Heart right ventricle (tissue), 16 donors: ENCODE measurements around the gene HMGXB3. TPM values are rescaled to one million over a fixed set of nuclear protein-coding genes. Genes with fewer than 3 reads are reported as not detected.

Experiments
- ATAC-seq, 8 donors: fragments of 200-7000 bp; cut with Tn5 transposase; one replicate each; pipeline ENCODE4 v1.9.1; 2020; ENCODE audit warnings: mild to moderate bottlenecking in 8 of 8, moderate library complexity in 8 of 8, moderate number of reproducible peaks in 1 of 8
- DNase-seq, 2 donors: peaks; one replicate each; pipeline ENCODE4 v3.0.0-alpha.2; 2020
- H3K27ac ChIP-seq, 10 donors: fragments of 200-600 bp; sonication (generic) in 2 of 10; one replicate each; pipeline versions ENCODE4 v1.5.0 to v1.8.0; 2020 to 2022; ENCODE audit warnings: mild to moderate bottlenecking in 3 of 10
- H3K27me3 ChIP-seq, 7 donors: fragments of 200-600 bp; one replicate each; pipeline ENCODE4 v1.8.0; 2021 to 2022; ENCODE audit warnings: mild to moderate bottlenecking in 2 of 7
- H3K36me3 ChIP-seq, 9 donors: fragments of 200-600 bp; sonication (generic) in 1 of 9; one replicate each; pipeline versions ENCODE4 v1.5.0 to v1.8.0; 2020 to 2022; ENCODE audit warnings: mild to moderate bottlenecking in 2 of 9
- H3K4me1 ChIP-seq, 9 donors: fragments of 200-600 bp; sonication (generic) in 1 of 9; one replicate each; pipeline versions ENCODE4 v1.5.0 to v1.8.0; 2020 to 2022; ENCODE audit warnings: mild to moderate bottlenecking in 4 of 9
- H3K4me3 ChIP-seq, 10 donors: fragments of 200-600 bp; sonication (generic) in 2 of 10; one replicate each; pipeline versions ENCODE4 v1.5.0 to v1.8.0; 2020 to 2022; ENCODE audit warnings: mild to moderate bottlenecking in 7 of 10, moderate library complexity in 2 of 10
- H3K9me3 ChIP-seq, 11 donors: fragments of 200-600 bp in 10 of 11; sonication (generic) in 2 of 11; one replicate each; pipeline versions ENCODE4 v1.5.0 to v1.8.0; 2013 to 2022; ENCODE audit warnings: mild to moderate bottlenecking in 2 of 11, control low read depth in 1 of 11, moderate library complexity in 1 of 11
- CTCF ChIP-seq, 9 donors: fragments of 200-600 bp; sonication (generic) in 2 of 9; IDR thresholded peaks; one replicate each; pipeline versions ENCODE4 v1.5.0 to v1.8.0; 2021 to 2022; ENCODE audit warnings: antibody characterized with exemption in 9 of 9, mild to moderate bottlenecking in 5 of 9, moderate library complexity in 1 of 9
- WGBS, 2 donors: extraction: QIAGEN DNeasy Blood & Tissue Kit; methylation state at CpG; one replicate each; pipeline ENCODE4 v1.1.7; 2013; ENCODE audit warnings: inconsistent platforms in 1 of 2; 5-methylcytosine and 5-hydroxymethylcytosine counted together
- intact Hi-C, 10 donors: fragments of 100-400 bp; cut with DNase I; formaldehyde crosslinking; loops; one replicate each; pipeline versions ENCODE4 v1.11.1 to v1.14.2; 2022
- polyA plus RNA-seq, 2 donors: library from polyadenylated mRNA; stranded (reverse); fragments of 200-250 nt; gene quantifications; one replicate each; pipeline ENCODE4 v1.2.3, GENCODE V29; 2013
- total RNA-seq, 10 donors: library from RNA; stranded (reverse); fragmentation: NEBNext Ultra II Directional in 3 of 10; extraction: Animal tissue kit (Norgen Biotek cat#: 25700) in 3 of 10; gene quantifications; one replicate each; pipeline versions ENCODE4 v1.2.1 to v1.2.4, GENCODE V29; 2021 to 2023
- donor health status: Arrhythmogenic right ventricular cardiomyopathy.
- donor health status: ischemic (EF 13 %, LVEDD 7.1; RV severe dilation, severe dysfunction).
- donor health status: healthy with polysubstance abuse.
- donor health status: DM: no; HTN: yes; CAD: no.
- donor health status: DM: no; HTN: no; CAD: no.
- donor health status: ischemic (EF 25% LVEDD 6.9; RV normal size, moderate dysfunction).
- donor health status: ischemic (EF 25% LVEDD 5.7; RV mildly dilated, moderate dysfunction).
- donor health status: healthy.
- donor health status: DM: yes; HTN: yes; CAD: no.
- donor health status: Ischemic cardiomyopathy.
- donor health status: ischemic (EF 35%, LVEDD 5.7; RV mildly dilated, moderate dysfunction).
- donor health status: nonischemic (EF 11% LVEDD 7.7; RV severe dilation, severe dysfunction).
- donor health status: DM: yes; HTN: yes; CAD: no.
- donor health status: PGD.
- donor health status: ischemic (EF 29% LVEDD 5.4; RV normal size, mild dysfunction).
- donor health status: nonischemic (EF 23%, LVEDD 6.1; RV moderate dilation, normal function).

Gene HMGXB3
- total and polyA plus RNA-seq, 12 donors, result 12.7 to 17.9 (median 14.9) TPM

GRCh38 chr5:150000990-150001659 lies 586 bp downstream of the HMGXB3 start:
- peaks cover 0 to 39% (median 3%) of the 10 kb centered on the region in 9 donors for H3K36me3 ChIP-seq
- peaks cover 7 to 45% (median 35%) of the 10 kb centered on the region in 9 donors for H3K4me1 ChIP-seq
- intact Hi-C loops, result no loop called here
- H3K27ac ChIP-seq, result peak overlapping the region; percentile 83 to 97 (median 95)
- peak; percentile 22 to 67 (median 42) for ATAC-seq
- no peak for TF ChIP-seq CTCF (IDR thresholded peaks at IDR 0.05)
- 0 to 1% methylated on average over 44 of the region's 44 CpGs for WGBS, 2 donors
- H3K9me3 ChIP-seq, result no peaks in the 10 kb centered on the region
- H3K4me3 ChIP-seq, result peak overlapping the region; percentile 72 to 100 (median 98)
- DNase-seq, result peak; percentile 16 to 48
- no peaks in the 10 kb centered on the region for H3K27me3 ChIP-seq

- H3K36me3 ChIP-seq, result peaks cover 0 to 39% (median 9%) of the 10 kb centered on the region in 9 donors
- TF ChIP-seq CTCF (IDR thresholded peaks at IDR 0.05), result peak; percentile 17 to 70 (median 61)
- H3K27me3 ChIP-seq, result no peaks in the 10 kb centered on the region
- DNase-seq (peak in 1 of 2 donors; percentile 39), ATAC-seq (peak; percentile 29 to 72 (median 54))
- peaks cover 7 to 45% (median 35%) of the 10 kb centered on the region in 9 donors for H3K4me1 ChIP-seq
- H3K9me3 ChIP-seq, result no peaks in the 10 kb centered on the region
- intact Hi-C loops, result no loop called here
- H3K27ac ChIP-seq, result peak overlapping the region in 8 of 10 donors; percentile 90 to 97 (median 95)
- H3K4me3 ChIP-seq, result peak overlapping the region; percentile 72 to 100 (median 98)
- WGBS, 2 donors, result 13 to 14% methylated on average over 8 of the region's 8 CpGs
Measured at GRCh38 chr5:150001660-150002486, 1.3 kb downstream of the HMGXB3 start.

GRCh38 chr5:150006318-150006717 lies 5.8 kb downstream of the HMGXB3 start:
- Histone ChIP-seq H3K4me1 (peaks cover 7 to 50% (median 27%) of the 10 kb centered on the region in 9 donors), H3K9me3 (no peaks in the 10 kb centered on the region), H3K4me3 (no peak overlapping the region), H3K27me3 (no peaks in the 10 kb centered on the region), H3K27ac (no peak overlapping the region), H3K36me3 (peaks cover 0 to 78% (median 19%) of the 10 kb centered on the region in 9 donors)
- 86 to 94% methylated on average over 4 of the region's 4 CpGs for whole genome bisulfite sequencing, 2 donors
- intact Hi-C loops, result no loop called here
- no peak for TF ChIP-seq CTCF (IDR thresholded peaks at IDR 0.05)
- no peak for ATAC-seq
- no peak for DNase-seq

GRCh38 chr5:150007050-150007449 lies 6.5 kb downstream of the HMGXB3 start:
- peaks cover 0 to 86% (median 23%) of the 10 kb centered on the region in 9 donors for H3K36me3 ChIP-seq
- no peak for TF ChIP-seq CTCF (IDR thresholded peaks at IDR 0.05)
- no peaks in the 10 kb centered on the region for H3K27me3 ChIP-seq
- intact Hi-C loops, result no loop called here
- ATAC-seq (no peak), DNase-seq (no peak)
- no peak overlapping the region for H3K4me3 ChIP-seq
- H3K4me1 ChIP-seq, result peaks cover 5 to 43% (median 20%) of the 10 kb centered on the region in 9 donors
- no peaks in the 10 kb centered on the region for H3K9me3 ChIP-seq
- no peak overlapping the region for H3K27ac ChIP-seq
